22Rv1 (cell line): ENCODE measurements around the gene VGLL4.

ENCODE experiments used
- ZFX ChIP-seq: fragments of 450-650 bp; IDR thresholded peaks from 2 replicates; pipeline ENCODE4 v1.6.1; 2017; ENCODE audit warnings: antibody characterized with exemption, borderline replicate concordance
- TF ChIP-seq, protein P1 (sequence below): fragments of 450-650 bp; IDR thresholded peaks from 2 replicates; pipeline ENCODE4 v1.5.1; 2017; ENCODE audit warnings: mild to moderate bottlenecking

DNA sequence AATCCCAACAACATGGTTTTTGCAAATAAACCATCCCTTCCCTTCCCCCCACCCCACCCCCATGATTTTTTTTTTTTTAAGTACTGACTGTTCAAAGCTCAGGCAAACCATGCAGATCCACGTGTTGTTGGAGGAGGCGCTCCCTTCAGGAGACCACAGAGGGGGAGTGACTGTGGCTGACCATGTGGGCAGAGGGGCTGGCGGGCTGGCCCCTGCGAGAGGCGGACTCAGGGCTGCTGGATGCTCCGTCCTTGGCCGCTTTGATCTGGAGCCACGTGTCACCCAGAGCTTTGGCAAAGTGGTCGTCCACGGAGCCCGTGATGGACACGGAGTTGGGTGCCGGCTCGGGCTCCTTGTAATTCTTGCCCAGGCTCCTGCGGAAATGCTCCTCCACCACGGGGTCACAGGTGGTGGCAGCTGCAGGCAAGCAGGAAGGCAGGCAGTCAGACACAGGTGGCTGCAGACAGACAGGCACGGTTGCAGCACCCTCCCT, 85.3 kb downstream of the VGLL4 start:
- TF ChIP-seq, protein P1, sequence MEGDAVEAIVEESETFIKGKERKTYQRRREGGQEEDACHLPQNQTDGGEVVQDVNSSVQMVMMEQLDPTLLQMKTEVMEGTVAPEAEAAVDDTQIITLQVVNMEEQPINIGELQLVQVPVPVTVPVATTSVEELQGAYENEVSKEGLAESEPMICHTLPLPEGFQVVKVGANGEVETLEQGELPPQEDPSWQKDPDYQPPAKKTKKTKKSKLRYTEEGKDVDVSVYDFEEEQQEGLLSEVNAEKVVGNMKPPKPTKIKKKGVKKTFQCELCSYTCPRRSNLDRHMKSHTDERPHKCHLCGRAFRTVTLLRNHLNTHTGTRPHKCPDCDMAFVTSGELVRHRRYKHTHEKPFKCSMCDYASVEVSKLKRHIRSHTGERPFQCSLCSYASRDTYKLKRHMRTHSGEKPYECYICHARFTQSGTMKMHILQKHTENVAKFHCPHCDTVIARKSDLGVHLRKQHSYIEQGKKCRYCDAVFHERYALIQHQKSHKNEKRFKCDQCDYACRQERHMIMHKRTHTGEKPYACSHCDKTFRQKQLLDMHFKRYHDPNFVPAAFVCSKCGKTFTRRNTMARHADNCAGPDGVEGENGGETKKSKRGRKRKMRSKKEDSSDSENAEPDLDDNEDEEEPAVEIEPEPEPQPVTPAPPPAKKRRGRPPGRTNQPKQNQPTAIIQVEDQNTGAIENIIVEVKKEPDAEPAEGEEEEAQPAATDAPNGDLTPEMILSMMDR: no peak
- no peak for TF ChIP-seq ZFX
